C4-2B (cell line): ENCODE results near the gene WAPL.

Experiments
- CTCF ChIP-seq: fragments of 450-650 bp; conservative IDR thresholded peaks from 2 replicates; pipeline ENCODE4 v1.5.1; 2017; ENCODE audit warnings: mild to moderate bottlenecking
- ZFX ChIP-seq: fragments of 450-650 bp; IDR thresholded peaks from 2 replicates; pipeline ENCODE4 v1.6.1; 2017

- TF ChIP-seq CTCF (no peak), ZFX (no peak)
These were observed 18.4 kb upstream of the WAPL start for GRCh38 chr10:86540016-86540415.
